Bronchial epithelial cell (primary cell): ENCODE results near the gene ZNF407. TPM values are rescaled to one million over a fixed set of nuclear protein-coding genes. Genes with fewer than 3 reads are reported as not detected.

Experiments used
- DNase-seq: peaks from one replicate; pipeline ENCODE4 v3.0.0-alpha.2; 2010; ENCODE audit warnings: low read depth
- FAIRE-seq: peaks from 2 replicates; lab custom pipeline; 2011; peaks lifted over from hg19 to GRCh38; lab: Jason Lieb, UNC
- H3K27me3 ChIP-seq: 2 replicates; pipeline ENCODE4 v1.5.1; 2011; ENCODE audit warnings: low read length; ENCODE audit not compliant: control insufficient read depth, insufficient read depth
- H3K36me3 ChIP-seq: 2 replicates; pipeline ENCODE4 v1.5.1; 2011; ENCODE audit warnings: low read length; ENCODE audit not compliant: control insufficient read depth, insufficient read depth
- H3K4me3 ChIP-seq: 2 replicates; pipeline ENCODE4 v1.5.1; 2011; ENCODE audit warnings: mild to moderate bottlenecking, low read depth, low read length, control low read depth
- total RNA-seq: library from RNA; depleted of rRNA; stranded (reverse); fragments of >200 nt; gene quantifications from 2 replicates; pipeline ENCODE4 v1.2.1, GENCODE V29; 2014
- TF ChIP-seq, protein P1 (sequence below): IDR thresholded peaks from 2 replicates; pipeline ENCODE4 v1.5.1; 2011; ENCODE audit warnings: mild to moderate bottlenecking, moderate library complexity, low read length, control low read depth, inconsistent platforms; ENCODE audit not compliant: insufficient read depth, severe bottlenecking

ZNF407 gene
- total RNA-seq, 1 donor from 2014 or later = 10.0 TPM

DNA sequence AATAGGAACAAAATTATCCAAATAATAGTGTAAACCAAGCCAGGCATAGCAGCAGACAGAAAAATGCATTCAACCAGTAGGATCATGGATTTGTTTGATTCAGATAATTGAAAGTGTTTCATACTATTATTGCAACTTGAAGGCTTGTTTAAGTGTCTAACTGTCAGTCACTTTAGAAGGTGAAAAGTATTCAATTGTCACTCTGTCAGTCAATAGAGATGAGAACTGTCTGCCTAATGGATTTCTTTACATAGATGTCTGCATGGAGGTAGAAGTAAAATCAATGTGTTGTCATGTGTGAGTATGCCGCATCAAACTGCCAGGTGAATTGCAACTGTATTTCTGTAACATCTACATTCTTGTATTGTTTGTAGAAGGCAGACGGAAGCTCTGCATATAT, 65.0 kb downstream of the ZNF407 start:
- TF ChIP-seq, protein P1, sequence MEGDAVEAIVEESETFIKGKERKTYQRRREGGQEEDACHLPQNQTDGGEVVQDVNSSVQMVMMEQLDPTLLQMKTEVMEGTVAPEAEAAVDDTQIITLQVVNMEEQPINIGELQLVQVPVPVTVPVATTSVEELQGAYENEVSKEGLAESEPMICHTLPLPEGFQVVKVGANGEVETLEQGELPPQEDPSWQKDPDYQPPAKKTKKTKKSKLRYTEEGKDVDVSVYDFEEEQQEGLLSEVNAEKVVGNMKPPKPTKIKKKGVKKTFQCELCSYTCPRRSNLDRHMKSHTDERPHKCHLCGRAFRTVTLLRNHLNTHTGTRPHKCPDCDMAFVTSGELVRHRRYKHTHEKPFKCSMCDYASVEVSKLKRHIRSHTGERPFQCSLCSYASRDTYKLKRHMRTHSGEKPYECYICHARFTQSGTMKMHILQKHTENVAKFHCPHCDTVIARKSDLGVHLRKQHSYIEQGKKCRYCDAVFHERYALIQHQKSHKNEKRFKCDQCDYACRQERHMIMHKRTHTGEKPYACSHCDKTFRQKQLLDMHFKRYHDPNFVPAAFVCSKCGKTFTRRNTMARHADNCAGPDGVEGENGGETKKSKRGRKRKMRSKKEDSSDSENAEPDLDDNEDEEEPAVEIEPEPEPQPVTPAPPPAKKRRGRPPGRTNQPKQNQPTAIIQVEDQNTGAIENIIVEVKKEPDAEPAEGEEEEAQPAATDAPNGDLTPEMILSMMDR = no peak
- FAIRE-seq = no peak
- DNase-seq = no peak
- Histone ChIP-seq H3K4me3 (no peak overlapping the region), H3K36me3 (no peaks in the 10 kb centered on the region), H3K27me3 (no peaks in the 10 kb centered on the region)

DNA sequence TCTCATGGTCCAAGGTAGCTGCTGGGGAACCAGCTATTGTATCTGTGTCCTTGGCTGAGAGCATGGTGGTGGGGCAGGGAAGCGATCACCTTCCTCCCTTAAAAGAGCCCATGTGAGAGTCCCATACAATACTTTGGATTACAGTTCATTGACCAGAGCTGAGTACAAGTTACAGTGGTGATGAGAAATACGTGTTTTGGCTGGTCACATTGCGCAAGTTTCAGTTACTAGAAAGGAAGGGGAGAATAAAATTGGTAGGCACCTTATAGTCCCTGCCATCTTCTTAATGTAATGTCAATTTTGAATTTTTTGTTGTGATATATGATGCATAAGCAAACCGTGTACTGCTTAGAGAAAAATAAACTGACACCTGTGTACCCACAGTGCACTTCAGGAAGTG, 67.7 kb downstream of the ZNF407 start:
- DNase-seq (peak; percentile 4), FAIRE-seq (no peak)
- Histone ChIP-seq H3K4me3 (no peak overlapping the region), H3K27me3 (no peaks in the 10 kb centered on the region), H3K36me3 (no peaks in the 10 kb centered on the region)
- TF ChIP-seq, protein P1 = no peak

DNA sequence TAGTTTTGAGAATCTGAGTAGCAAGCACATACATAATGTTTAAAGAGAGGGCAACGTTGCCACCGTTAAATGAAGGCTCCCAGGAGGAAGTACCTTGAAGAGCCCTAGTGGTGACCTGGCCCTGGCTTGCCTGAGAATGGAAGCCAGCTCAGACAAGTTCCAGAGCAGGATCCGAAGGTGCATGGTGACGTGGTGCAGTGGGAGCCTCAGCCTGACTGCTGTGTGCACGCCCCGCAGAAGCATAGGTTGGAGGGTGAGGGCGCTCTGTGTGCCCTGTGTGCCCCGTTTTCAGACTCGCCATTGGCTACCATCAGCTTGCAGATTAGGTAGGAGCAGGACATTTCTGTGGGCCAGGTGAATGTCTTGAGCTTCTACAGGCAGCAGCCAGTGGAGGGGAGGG, 68.2 kb downstream of the ZNF407 start:
- FAIRE-seq = no peak
- no peaks in the 10 kb centered on the region for H3K36me3 ChIP-seq
- no peak overlapping the region for H3K4me3 ChIP-seq
- no peaks in the 10 kb centered on the region for H3K27me3 ChIP-seq
- TF ChIP-seq, protein P1 = peak; percentile 11
- peak; percentile 62 for DNase-seq

DNA sequence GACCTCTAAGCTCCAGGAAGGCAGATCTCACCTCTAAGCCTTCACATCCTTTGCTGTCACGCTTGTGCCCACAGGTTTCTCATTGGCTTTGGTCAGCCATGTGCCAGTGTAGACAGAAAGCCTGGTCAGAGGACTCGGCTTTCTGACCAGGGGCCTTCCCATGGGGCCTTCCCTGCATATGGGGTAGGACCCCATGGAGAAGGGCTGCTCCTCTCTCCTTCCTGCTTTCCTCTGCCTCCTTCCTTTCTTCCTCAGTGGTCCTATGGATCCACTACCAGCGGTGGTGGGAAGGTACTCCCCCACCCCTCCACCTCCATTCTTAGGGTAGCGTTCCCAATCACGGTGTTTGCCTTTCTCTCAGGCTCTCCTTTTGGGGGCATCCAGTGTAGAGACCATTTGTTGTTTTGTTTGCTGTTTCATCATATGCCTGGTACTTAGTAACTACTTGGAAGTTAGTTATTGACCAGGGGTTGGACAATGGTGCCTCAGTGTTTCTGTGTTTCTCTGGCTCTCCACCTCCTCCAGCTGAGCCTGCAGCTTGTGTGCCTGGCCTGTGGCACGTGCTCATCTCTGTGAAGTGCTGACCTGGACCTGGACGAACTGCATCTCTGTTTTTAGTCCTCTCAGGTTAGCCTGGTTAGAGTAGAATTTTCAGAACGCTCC, 71.6 kb downstream of the ZNF407 start:
- no peak for FAIRE-seq
- no peaks in the 10 kb centered on the region for H3K27me3 ChIP-seq
- no peaks in the 10 kb centered on the region for H3K36me3 ChIP-seq
- DNase-seq = no peak
- TF ChIP-seq, protein P1 = no peak
- H3K4me3 ChIP-seq = no peak overlapping the region

DNA sequence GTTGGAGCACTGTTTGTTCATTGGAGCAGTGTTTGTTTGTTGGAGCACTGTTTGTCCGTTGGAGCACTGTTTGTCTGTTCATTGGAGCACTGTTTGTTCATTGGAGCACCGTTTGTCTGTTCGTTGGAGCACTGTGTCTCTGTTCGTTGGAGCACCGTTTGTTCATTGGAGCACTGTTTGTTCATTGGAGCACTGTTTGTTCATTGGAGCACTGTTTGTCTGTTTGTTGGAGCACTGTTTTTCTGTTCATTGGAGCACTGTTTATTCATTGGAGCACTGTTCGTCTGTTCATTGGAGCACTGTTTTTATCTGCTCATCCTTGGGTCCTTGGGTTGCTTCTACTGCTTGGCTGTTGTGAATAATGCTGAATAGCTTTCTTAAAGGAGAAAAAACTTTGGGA, 74.7 kb downstream of the ZNF407 start:
- FAIRE-seq (no peak), DNase-seq (no peak)
- H3K36me3 ChIP-seq = no peaks in the 10 kb centered on the region
- no peak overlapping the region for H3K4me3 ChIP-seq
- no peaks in the 10 kb centered on the region for H3K27me3 ChIP-seq
- TF ChIP-seq, protein P1 = no peak

DNA sequence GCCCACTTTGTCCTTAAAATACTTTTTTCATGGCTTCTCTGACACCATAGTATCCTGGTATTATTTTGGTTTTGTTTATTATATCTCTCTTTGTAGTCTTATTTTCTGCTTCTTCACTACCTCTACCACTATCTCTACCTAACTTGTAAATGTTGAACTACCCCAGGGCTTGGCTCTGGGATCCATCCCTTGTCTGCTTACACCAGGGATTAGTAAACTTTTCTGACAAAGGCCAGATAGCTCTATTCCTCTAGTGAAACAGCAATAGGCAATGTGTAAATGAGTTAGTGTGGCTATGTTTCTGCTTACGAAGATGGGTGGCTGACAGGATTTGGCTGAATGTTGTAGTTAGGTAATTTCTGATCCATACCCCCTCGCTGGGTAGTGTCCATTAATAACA, 76.8 kb downstream of the ZNF407 start:
- Histone ChIP-seq H3K36me3 (no peaks in the 10 kb centered on the region), H3K27me3 (no peaks in the 10 kb centered on the region), H3K4me3 (no peak overlapping the region)
- TF ChIP-seq, protein P1 = no peak
- FAIRE-seq (no peak), DNase-seq (no peak)
